CD8-positive, alpha-beta memory T cell (primary cell): ENCODE results near the gene COL4A5. TPM values are rescaled to one million over a fixed set of nuclear protein-coding genes. Genes with fewer than 3 reads are reported as not detected.
"Not testable (repeated sequence)": the region's sequence is repeated elsewhere in the genome, so short reads cannot be mapped to it uniquely, and the experiment has no call there.

Experiments
- CTCF ChIA-PET: fragments of 350-600 bp; sonication (Branson Sonifier 250); formaldehyde crosslinking; loops from one replicate; lab custom pipeline; 2021; ENCODE audit warnings: antibody characterized with exemption; lab: Charles Lee
- POLR2A ChIA-PET: fragments of 350-600 bp; sonication (Branson Sonifier 250); formaldehyde crosslinking; loops from one replicate; lab custom pipeline; 2021; ENCODE audit warnings: antibody characterized with exemption; lab: Charles Lee
- DNase-seq, 5 donors: peaks; one replicate each; pipeline versions ENCODE4 v3.0.0 to v3.0.0-alpha.2; 2020 to 2022; ENCODE audit warnings: mixed read lengths in 1 of 5
- H3K27ac ChIP-seq: one replicate; pipeline ENCODE4 v1.7.0; 2013; ENCODE audit warnings: low read depth, mild to moderate bottlenecking, low read length, moderate library complexity
- H3K27me3 ChIP-seq: 2 replicates; pipeline ENCODE4 v1.7.0; 2013; ENCODE audit warnings: low read length, mild to moderate bottlenecking; ENCODE audit not compliant: insufficient read depth, poor library complexity, severe bottlenecking
- H3K36me3 ChIP-seq: 2 replicates; pipeline ENCODE4 v1.7.0; 2013; ENCODE audit warnings: mild to moderate bottlenecking, low read length, moderate library complexity; ENCODE audit not compliant: insufficient read depth
- H3K4me1 ChIP-seq: 2 replicates; pipeline ENCODE4 v1.7.0; 2013; ENCODE audit warnings: mild to moderate bottlenecking, low read length, moderate library complexity; ENCODE audit not compliant: insufficient read depth
- H3K4me3 ChIP-seq: 2 replicates; pipeline ENCODE4 v1.7.0; 2013; ENCODE audit warnings: mild to moderate bottlenecking, low read length
- H3K9me3 ChIP-seq: 2 replicates; pipeline ENCODE4 v1.7.0; 2013; ENCODE audit warnings: mild to moderate bottlenecking, low read length
- H3K27ac Mint-ChIP-seq, 8 donors: one replicate each; pipeline ENCODE4 v1.8.0; 2020 to 2021; ENCODE audit warnings: mixed read lengths in 8 of 8, mild to moderate bottlenecking in 6 of 8, inconsistent platforms in 3 of 8, moderate library complexity in 3 of 8
- H3K27me3 Mint-ChIP-seq, 2 donors: one replicate each; pipeline ENCODE4 v1.8.0; 2020 to 2021; ENCODE audit warnings: mixed read lengths in 2 of 2, mild to moderate bottlenecking in 1 of 2, moderate library complexity in 1 of 2
- H3K36me3 Mint-ChIP-seq, 3 donors: one replicate each; pipeline ENCODE4 v1.8.0; 2020 to 2021; ENCODE audit warnings: mixed read lengths in 3 of 3, inconsistent platforms in 1 of 3, mild to moderate bottlenecking in 1 of 3
- H3K4me1 Mint-ChIP-seq, 3 donors: one replicate each; pipeline ENCODE4 v1.8.0; 2020 to 2021; ENCODE audit warnings: mixed read lengths in 3 of 3, inconsistent platforms in 1 of 3, mild to moderate bottlenecking in 1 of 3
- H3K4me3 Mint-ChIP-seq, 7 donors: one replicate each; pipeline ENCODE4 v1.8.0; 2020 to 2021; ENCODE audit warnings: mixed read lengths in 7 of 7, mild to moderate bottlenecking in 6 of 7, moderate library complexity in 4 of 7, inconsistent platforms in 2 of 7
- H3K9me3 Mint-ChIP-seq, 5 donors: one replicate each; pipeline ENCODE4 v1.8.0; 2020 to 2022; ENCODE audit warnings: mixed read lengths in 5 of 5, mild to moderate bottlenecking in 3 of 5, moderate library complexity in 2 of 5, inconsistent platforms in 1 of 5
- polyA plus RNA-seq: library from polyadenylated mRNA; unstranded; fragments of 300-500 nt; fragmentation: Illumina TruSeq; gene quantifications from one replicate; pipeline ENCODE4 v1.2.3, GENCODE V29; 2021
- total RNA-seq, 2 experiments: library from RNA; stranded (reverse); gene quantifications; one replicate each; pipeline ENCODE4 v1.2.3, GENCODE V29; 2021

COL4A5 gene
- total and polyA plus RNA-seq, 3 experiments from 2014 or later = not detected

DNA sequence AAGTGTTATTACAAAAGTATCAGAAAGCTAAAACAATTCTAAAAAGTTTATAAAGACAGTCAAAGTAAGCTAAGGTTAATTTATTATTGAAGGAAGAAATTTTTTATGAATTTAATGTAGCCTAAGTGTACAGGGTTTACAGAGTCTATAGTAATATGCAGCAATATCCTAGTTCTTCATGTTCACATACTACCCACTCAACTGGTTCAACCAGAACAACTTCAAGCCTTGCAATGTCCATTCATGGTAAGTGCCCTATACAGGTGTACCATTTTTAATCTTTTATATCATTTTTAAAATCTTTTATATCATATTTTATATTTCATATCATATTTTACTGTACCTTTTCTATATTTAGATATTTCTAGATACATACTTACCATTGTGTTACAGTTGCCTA is 34.3 kb downstream of the COL4A5 start:
- POLR2A ChIA-PET = no interaction called here
- H3K27me3 Mint-ChIP-seq = no peaks in the 10 kb centered on the region
- H3K9me3 Mint-ChIP-seq = peaks cover 0 to 6% (median 3%) of the 10 kb centered on the region in 5 donors
- no peak overlapping the region for H3K4me3 ChIP-seq
- H3K27me3 ChIP-seq = no peaks in the 10 kb centered on the region
- no peak overlapping the region for H3K27ac Mint-ChIP-seq
- no peak overlapping the region for H3K4me3 Mint-ChIP-seq
- no peaks in the 10 kb centered on the region for H3K36me3 ChIP-seq
- DNase-seq = no peak
- no peaks in the 10 kb centered on the region for H3K4me1 ChIP-seq
- no peaks in the 10 kb centered on the region for H3K9me3 ChIP-seq
- no peaks in the 10 kb centered on the region for H3K36me3 Mint-ChIP-seq
- CTCF ChIA-PET = no interaction called here
- no peaks in the 10 kb centered on the region for H3K4me1 Mint-ChIP-seq
- no peak overlapping the region for H3K27ac ChIP-seq

- H3K4me1 ChIP-seq, DNase-seq, H3K9me3 ChIP-seq, H3K9me3 Mint-ChIP-seq, H3K4me3 Mint-ChIP-seq, H3K36me3 ChIP-seq, H3K4me1 Mint-ChIP-seq, H3K27me3 Mint-ChIP-seq, H3K27ac ChIP-seq, POLR2A ChIA-PET, H3K27me3 ChIP-seq, H3K27ac Mint-ChIP-seq, CTCF ChIA-PET, H3K36me3 Mint-ChIP-seq, H3K4me3 ChIP-seq: not testable (repeated sequence)
These were observed 41.9 kb downstream of the COL4A5 start for GRCh38 chrX:108481528-108481927.

- Histone ChIP-seq H3K36me3 (no peaks in the 10 kb centered on the region), H3K4me1 (no peaks in the 10 kb centered on the region), H3K4me3 (no peak overlapping the region), H3K9me3 (no peaks in the 10 kb centered on the region), H3K27me3 (no peaks in the 10 kb centered on the region), H3K27ac (no peak overlapping the region)
- POLR2A ChIA-PET = no interaction called here
- no peaks in the 10 kb centered on the region for H3K4me1 Mint-ChIP-seq
- H3K36me3 Mint-ChIP-seq = no peaks in the 10 kb centered on the region
- CTCF ChIA-PET = no interaction called here
- peaks cover 0 to 3% of the 10 kb centered on the region in 2 donors for H3K27me3 Mint-ChIP-seq
- H3K27ac Mint-ChIP-seq = no peak overlapping the region
- no peak overlapping the region for H3K4me3 Mint-ChIP-seq
- no peak for DNase-seq
- peaks cover 0 to 1% (median 0%) of the 10 kb centered on the region in 5 donors for H3K9me3 Mint-ChIP-seq
These were observed 44.6 kb downstream of the COL4A5 start for GRCh38 chrX:108484251-108484650.

- Histone ChIP-seq H3K36me3 (no peaks in the 10 kb centered on the region), H3K4me3 (no peak overlapping the region), H3K4me1 (no peaks in the 10 kb centered on the region), H3K9me3 (no peaks in the 10 kb centered on the region), H3K27ac (no peak overlapping the region), H3K27me3 (no peaks in the 10 kb centered on the region)
- no peaks in the 10 kb centered on the region for H3K36me3 Mint-ChIP-seq
- peaks cover 0 to 1% (median 0%) of the 10 kb centered on the region in 5 donors for H3K9me3 Mint-ChIP-seq
- peaks cover 0 to 3% of the 10 kb centered on the region in 2 donors for H3K27me3 Mint-ChIP-seq
- no peak overlapping the region for H3K27ac Mint-ChIP-seq
- CTCF ChIA-PET = no interaction called here
- no peak overlapping the region for H3K4me3 Mint-ChIP-seq
- POLR2A ChIA-PET = no interaction called here
- no peaks in the 10 kb centered on the region for H3K4me1 Mint-ChIP-seq
- DNase-seq = no peak
These were observed 46.3 kb downstream of the COL4A5 start for GRCh38 chrX:108485960-108486359.

DNA sequence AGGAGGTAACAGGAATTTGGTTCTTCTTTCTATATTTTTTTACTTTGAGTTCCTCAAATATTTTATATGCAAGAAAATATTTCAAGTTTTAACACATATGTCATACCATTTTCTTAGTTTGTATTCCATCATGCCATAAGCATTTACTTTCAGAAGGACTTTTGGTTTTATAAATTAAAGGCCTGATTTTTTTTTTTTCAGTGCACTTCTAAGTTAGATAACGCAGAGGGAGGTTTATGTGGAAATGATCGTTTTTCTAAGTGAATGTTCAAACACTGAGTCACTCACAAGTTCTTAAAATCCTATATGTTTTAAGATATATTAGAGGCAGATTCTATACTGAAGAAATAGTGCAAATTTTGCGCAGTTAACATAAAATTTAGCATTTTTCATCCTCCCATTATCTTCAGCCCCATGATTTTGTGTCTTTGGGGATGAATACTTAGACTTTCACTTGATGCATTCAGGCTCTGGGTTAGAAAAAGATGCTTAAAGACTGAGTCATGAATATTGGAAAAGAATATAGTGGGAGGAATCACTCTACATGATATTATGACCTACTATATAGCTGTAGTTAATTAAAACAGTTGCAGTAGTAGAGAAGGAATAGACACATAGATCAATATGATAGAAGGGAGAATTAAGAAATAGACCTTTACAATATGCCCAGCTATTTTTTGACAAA is 54.9 kb downstream of the COL4A5 start:
- H3K27ac ChIP-seq = no peak overlapping the region
- no peaks in the 10 kb centered on the region for H3K9me3 Mint-ChIP-seq
- H3K9me3 ChIP-seq = no peaks in the 10 kb centered on the region
- H3K27ac Mint-ChIP-seq = no peak overlapping the region
- DNase-seq = no peak
- no peaks in the 10 kb centered on the region for H3K27me3 ChIP-seq
- POLR2A ChIA-PET = no interaction called here
- H3K4me3 Mint-ChIP-seq = no peak overlapping the region
- CTCF ChIA-PET = no interaction called here
- H3K4me1 Mint-ChIP-seq = no peaks in the 10 kb centered on the region
- no peaks in the 10 kb centered on the region for H3K27me3 Mint-ChIP-seq
- H3K36me3 Mint-ChIP-seq = no peaks in the 10 kb centered on the region
- no peaks in the 10 kb centered on the region for H3K36me3 ChIP-seq
- H3K4me3 ChIP-seq = no peak overlapping the region
- H3K4me1 ChIP-seq = no peaks in the 10 kb centered on the region

DNA sequence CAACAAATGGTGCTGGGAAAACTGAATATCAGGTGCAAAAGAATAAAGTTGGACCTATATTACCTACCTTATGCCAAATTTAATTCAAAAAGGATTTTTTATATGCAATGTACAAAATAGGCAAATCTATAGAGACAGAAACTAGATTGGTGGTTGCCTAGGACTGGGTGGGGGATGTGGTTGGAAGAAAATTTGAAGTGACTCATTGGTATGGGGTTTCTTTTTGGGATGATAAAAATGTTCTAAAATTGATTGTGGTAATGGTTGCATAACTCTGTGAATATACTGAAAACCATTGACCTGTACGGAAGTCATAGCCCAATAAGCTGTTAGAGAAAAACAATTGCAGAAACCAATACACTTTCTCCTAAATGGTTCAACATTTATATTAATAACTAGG is 72.1 kb downstream of the COL4A5 start:
- H3K27ac ChIP-seq = no peak overlapping the region
- Mint-ChIP-seq H3K27me3 (peaks cover 0 to 3% of the 10 kb centered on the region in 2 donors), H3K4me3 (no peak overlapping the region), H3K4me1 (no peaks in the 10 kb centered on the region), H3K36me3 (no peaks in the 10 kb centered on the region), H3K9me3 (peaks cover 0 to 5% (median 0%) of the 10 kb centered on the region in 5 donors), H3K27ac (no peak overlapping the region)
- ChIA-PET POLR2A (no interaction called here), CTCF (no interaction called here)
- H3K36me3 ChIP-seq = no peaks in the 10 kb centered on the region
- DNase-seq = no peak
- no peaks in the 10 kb centered on the region for H3K27me3 ChIP-seq
- no peaks in the 10 kb centered on the region for H3K9me3 ChIP-seq
- H3K4me3 ChIP-seq = no peak overlapping the region
- H3K4me1 ChIP-seq = no peaks in the 10 kb centered on the region

DNA sequence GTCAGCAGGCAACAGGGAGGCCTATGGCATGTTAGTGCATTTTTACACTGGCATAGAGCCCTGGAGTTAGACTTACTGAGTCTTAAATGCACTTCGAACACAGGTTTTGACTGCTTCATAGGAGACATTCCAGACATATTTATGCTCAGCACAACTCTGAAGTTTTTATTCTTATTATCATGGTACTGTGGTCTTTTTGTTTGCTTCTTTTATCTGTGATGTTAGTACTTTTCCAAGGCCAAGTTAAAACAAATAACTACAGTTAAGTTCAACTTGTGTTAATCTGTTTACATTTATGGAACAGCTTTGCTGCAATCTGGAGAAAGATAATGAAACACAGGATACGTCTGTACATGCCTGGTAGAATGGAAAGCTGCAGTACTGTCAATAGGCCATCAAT is 76.5 kb downstream of the COL4A5 start:
- Histone ChIP-seq H3K27ac (no peak overlapping the region), H3K4me3 (no peak overlapping the region), H3K9me3 (no peaks in the 10 kb centered on the region), H3K36me3 (no peaks in the 10 kb centered on the region), H3K27me3 (no peaks in the 10 kb centered on the region), H3K4me1 (no peaks in the 10 kb centered on the region)
- H3K9me3 Mint-ChIP-seq = peaks cover 0 to 1% (median 0%) of the 10 kb centered on the region in 5 donors
- H3K4me3 Mint-ChIP-seq = no peak overlapping the region
- H3K4me1 Mint-ChIP-seq = no peaks in the 10 kb centered on the region
- CTCF ChIA-PET = no interaction called here
- H3K27me3 Mint-ChIP-seq = no peaks in the 10 kb centered on the region
- POLR2A ChIA-PET = no interaction called here
- H3K27ac Mint-ChIP-seq = no peak overlapping the region
- DNase-seq = no peak
- H3K36me3 Mint-ChIP-seq = no peaks in the 10 kb centered on the region

GRCh38 chrX:108527724-108528123 is 88.1 kb downstream of the COL4A5 start:
- Mint-ChIP-seq H3K27ac (no peak overlapping the region), H3K36me3 (no peaks in the 10 kb centered on the region), H3K9me3 (peaks cover 0 to 4% (median 0%) of the 10 kb centered on the region in 5 donors), H3K4me3 (no peak overlapping the region), H3K4me1 (no peaks in the 10 kb centered on the region), H3K27me3 (peaks cover 0 to 3% of the 10 kb centered on the region in 2 donors)
- no peak for DNase-seq
- CTCF ChIA-PET = no interaction called here
- Histone ChIP-seq H3K9me3 (no peaks in the 10 kb centered on the region), H3K4me3 (no peak overlapping the region), H3K27ac (no peak overlapping the region), H3K4me1 (no peaks in the 10 kb centered on the region), H3K36me3 (no peaks in the 10 kb centered on the region), H3K27me3 (no peaks in the 10 kb centered on the region)
- POLR2A ChIA-PET = no interaction called here
